HEK293T (cell line): ENCODE measurements around the gene SFXN1.

Source experiments
- ARNT ChIP-seq: fragments of 450-650 bp; IDR thresholded peaks from 2 replicates; pipeline ENCODE4 v1.6.1; 2017; ENCODE audit warnings: mild to moderate bottlenecking
- ELF4 ChIP-seq: fragments of 450-650 bp; IDR thresholded peaks from 2 replicates; pipeline ENCODE4 v1.6.1; 2017; ENCODE audit warnings: antibody characterized with exemption
- PKNOX1 ChIP-seq: fragments of 450-650 bp; IDR thresholded peaks from 2 replicates; pipeline ENCODE4 v1.6.1; 2016
- SP1 ChIP-seq: fragments of 450-650 bp; IDR thresholded peaks from 2 replicates; pipeline ENCODE4 v1.6.1; 2017

GRCh38 chr5:175550055-175550805, 71.9 kb downstream of the SFXN1 start:
- TF ChIP-seq SP1 = no peak
- no peak for TF ChIP-seq ELF4
- TF ChIP-seq PKNOX1 = no peak
- TF ChIP-seq ARNT = no peak
